Cerebellar nuclear complex (tissue), 1 donor: ENCODE measurements around the gene PKD2.
"Not testable (repeated sequence)": the region's sequence is repeated elsewhere in the genome, so short reads cannot be mapped to it uniquely, and the experiment has no call there.

Experiments
- DNase-seq, 2 experiments: peaks; one replicate each; lab custom pipeline; 2025; lab: John Stamatoyannopoulos, UW

The PKD2 gene

GRCh38 chr4:88070031-88070430 is 62.6 kb downstream of the PKD2 start:
- no peak for DNase-seq

GRCh38 chr4:88075336-88075735 is 67.9 kb downstream of the PKD2 start:
- no peak for DNase-seq

- DNase-seq: no peak
These were observed 70.6 kb downstream of the PKD2 start for GRCh38 chr4:88077911-88078524.

GRCh38 chr4:88078579-88078978 is 71.1 kb downstream of the PKD2 start:
- DNase-seq: no peak

- no peak for DNase-seq
These were observed 73.2 kb downstream of the PKD2 start for GRCh38 chr4:88080626-88081025.

- no peak for DNase-seq
These were observed 79.6 kb downstream of the PKD2 start for GRCh38 chr4:88087004-88087403.

- DNase-seq: no peak
These were observed 83.5 kb downstream of the PKD2 start for GRCh38 chr4:88090898-88091297.

- no peak for DNase-seq
These were observed 83.9 kb downstream of the PKD2 start for GRCh38 chr4:88091378-88091777.

GRCh38 chr4:88093874-88094273 is 86.4 kb downstream of the PKD2 start:
- DNase-seq: no peak

- DNase-seq: no peak
These were observed 89.9 kb downstream of the PKD2 start for GRCh38 chr4:88097301-88097700.

- DNase-seq: no peak
These were observed 90.3 kb downstream of the PKD2 start for GRCh38 chr4:88097781-88098180.

GRCh38 chr4:88098993-88099752 is 91.7 kb downstream of the PKD2 start:
- no peak for DNase-seq

GRCh38 chr4:88101165-88101564 is 93.7 kb downstream of the PKD2 start:
- DNase-seq: no peak

- DNase-seq: no peak
These were observed 94.6 kb downstream of the PKD2 start for GRCh38 chr4:88102026-88102425.

GRCh38 chr4:88104902-88105610 is 97.6 kb downstream of the PKD2 start:
- no peak for DNase-seq

- DNase-seq: no peak
These were observed 98.8 kb downstream of the PKD2 start for GRCh38 chr4:88106205-88106604.

- DNase-seq: no peak
These were observed 100.1 kb downstream of the PKD2 start for GRCh38 chr4:88107406-88108107.

GRCh38 chr4:88108108-88108465 is 100.7 kb downstream of the PKD2 start:
- not testable (repeated sequence) for DNase-seq

- no peak for DNase-seq
These were observed 101.3 kb downstream of the PKD2 start for GRCh38 chr4:88108747-88109122.

GRCh38 chr4:88109123-88109881 is 101.9 kb downstream of the PKD2 start:
- no peak for DNase-seq

GRCh38 chr4:88110826-88111225 is 103.4 kb downstream of the PKD2 start:
- DNase-seq: no peak

- no peak for DNase-seq
These were observed 105.4 kb downstream of the PKD2 start for GRCh38 chr4:88112856-88113255.
